Kidney epithelial cell (primary cell): Measurements from ENCODE around the gene SLCO2B1. TPM values are rescaled to one million over a fixed set of nuclear protein-coding genes. Genes with fewer than 3 reads are reported as not detected.

Experiments
- DNase-seq: peaks from one replicate; pipeline ENCODE4 v3.0.0-alpha.2; 2010; ENCODE audit warnings: low read depth
- H3K27me3 ChIP-seq: 2 replicates; pipeline ENCODE4 v1.6.0; 2011; ENCODE audit warnings: low read length; ENCODE audit not compliant: control insufficient read depth, insufficient read depth
- H3K36me3 ChIP-seq: 2 replicates; pipeline ENCODE4 v1.5.1; 2011; ENCODE audit warnings: low read length; ENCODE audit not compliant: control insufficient read depth, insufficient read depth
- H3K4me3 ChIP-seq: 2 replicates; pipeline ENCODE4 v1.5.1; 2011; ENCODE audit warnings: low read depth, mild to moderate bottlenecking, control low read depth, low read length
- CTCF ChIP-seq: IDR thresholded peaks from 2 replicates; pipeline ENCODE4 v1.5.1; 2011; ENCODE audit warnings: mild to moderate bottlenecking, moderate library complexity, low read length, control low read depth, inconsistent platforms; ENCODE audit not compliant: insufficient read depth, poor library complexity, severe bottlenecking
- total RNA-seq: library from RNA; depleted of rRNA; stranded (reverse); fragments of >200 nt; gene quantifications from 2 replicates; pipeline ENCODE4 v1.2.3, GENCODE V29; 2015

SLCO2B1 gene
- total RNA-seq, 1 donor from 2014 or later: 1.7 TPM

- peaks cover 68% of the 10 kb centered on the region for H3K27me3 ChIP-seq
- no peak for TF ChIP-seq CTCF
- H3K4me3 ChIP-seq: peak within 1 kb of the TSS; percentile 13
- no peaks in the 10 kb centered on the region for H3K36me3 ChIP-seq
- no peak for DNase-seq
Observed at GRCh38 chr11:75240311-75241035, 89.6 kb downstream of the SLCO2B1 start, which contains the start of gene TPBGL. TSS of gene TPBGL (plus strand) at chr11:75240774. CDS start at chr11:75241050, 276 bp downstream.

- H3K36me3 ChIP-seq: no peaks in the 10 kb centered on the region
- DNase-seq: peak; percentile 39
- no peak for TF ChIP-seq CTCF
- H3K27me3 ChIP-seq: peaks cover 72% of the 10 kb centered on the region
- peak overlapping the region; percentile 40 for H3K4me3 ChIP-seq
Observed at GRCh38 chr11:75241036-75241905, 90.4 kb downstream of the SLCO2B1 start.

- Histone ChIP-seq H3K36me3 (no peaks in the 10 kb centered on the region), H3K27me3 (peaks cover 76% of the 10 kb centered on the region), H3K4me3 (peak overlapping the region; percentile 40)
- no peak for TF ChIP-seq CTCF
- no peak for DNase-seq
Observed at GRCh38 chr11:75241906-75242644, 91.2 kb downstream of the SLCO2B1 start.

- peaks cover 75% of the 10 kb centered on the region for H3K27me3 ChIP-seq
- H3K4me3 ChIP-seq: no peak overlapping the region
- H3K36me3 ChIP-seq: no peaks in the 10 kb centered on the region
- TF ChIP-seq CTCF: no peak
- DNase-seq: no peak
Observed at GRCh38 chr11:75242722-75243600, 92.1 kb downstream of the SLCO2B1 start.

GRCh38 chr11:75244052-75244814, 93.3 kb downstream of the SLCO2B1 start:
- peaks cover 68% of the 10 kb centered on the region for H3K27me3 ChIP-seq

More at GRCh38 chr11:75244052-75244814, 93.3 kb downstream of the SLCO2B1 start:
- no peak for DNase-seq
- Histone ChIP-seq H3K4me3 (no peak overlapping the region), H3K36me3 (no peaks in the 10 kb centered on the region)
- no peak for TF ChIP-seq CTCF
